Measurements from ENCODE around the gene TMEM178B.

The TMEM178B gene

DNA sequence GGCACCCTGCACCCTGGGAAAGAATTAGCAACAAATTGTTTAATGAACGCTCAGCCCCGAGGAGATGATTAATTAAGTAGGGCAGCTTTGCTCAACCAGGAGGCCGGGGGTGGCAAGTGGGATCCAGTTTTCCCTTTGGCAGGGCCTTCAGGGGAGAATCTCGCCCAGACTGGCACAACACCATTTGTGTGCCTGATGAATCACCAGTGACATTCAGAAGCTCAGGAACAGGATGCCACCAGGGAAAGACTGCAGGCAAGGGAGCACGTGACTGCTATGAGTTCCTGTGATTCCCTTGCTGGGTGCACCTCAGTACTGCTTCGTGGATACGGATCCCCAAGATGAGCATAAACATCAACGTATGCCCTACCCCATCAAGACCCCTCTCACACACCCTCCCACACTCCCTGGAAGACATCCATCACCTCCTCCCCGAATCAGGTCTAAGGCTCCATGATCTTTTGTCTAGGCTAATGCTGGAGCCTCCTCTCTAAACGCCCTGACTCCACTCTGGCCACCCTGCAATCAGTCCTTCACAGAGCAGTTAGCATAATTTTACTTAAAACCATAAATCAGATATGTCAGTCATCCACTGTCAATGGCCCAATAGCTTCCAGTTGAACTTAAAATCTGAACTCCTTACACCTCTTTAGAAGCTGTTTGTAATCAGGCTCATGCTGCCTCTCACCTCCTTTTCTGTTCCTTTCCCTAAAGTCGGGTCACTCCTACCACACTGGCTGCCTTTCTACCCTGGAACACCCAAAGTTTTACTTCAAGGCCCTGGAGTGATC is 368.2 kb downstream of the TMEM178B start:
- intact Hi-C loops (cut with DNase I): no loop called here
- peak in 7 of 10 donors; percentile 49 to 93 (median 70) for DNase-seq

DNA sequence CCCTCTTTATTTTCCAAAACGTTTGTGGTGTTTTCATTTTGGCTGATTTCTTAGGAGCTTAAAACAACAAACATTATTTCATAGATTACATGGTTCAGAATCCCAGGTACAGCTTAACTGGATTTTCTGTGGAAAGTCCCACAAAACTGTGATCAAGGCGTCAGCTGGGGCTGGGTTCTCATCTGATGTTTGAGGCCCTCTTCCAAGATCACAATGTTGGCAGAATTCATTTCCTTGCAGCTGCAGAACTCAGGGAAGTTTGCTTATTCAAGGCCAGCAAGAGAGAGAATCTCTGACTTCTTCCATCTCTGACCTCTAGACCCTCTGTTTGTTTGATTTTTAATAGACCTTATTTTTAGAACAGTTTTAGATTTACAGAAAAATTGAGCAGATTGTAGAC is 368.9 kb downstream of the TMEM178B start:
- no peak for DNase-seq

DNA sequence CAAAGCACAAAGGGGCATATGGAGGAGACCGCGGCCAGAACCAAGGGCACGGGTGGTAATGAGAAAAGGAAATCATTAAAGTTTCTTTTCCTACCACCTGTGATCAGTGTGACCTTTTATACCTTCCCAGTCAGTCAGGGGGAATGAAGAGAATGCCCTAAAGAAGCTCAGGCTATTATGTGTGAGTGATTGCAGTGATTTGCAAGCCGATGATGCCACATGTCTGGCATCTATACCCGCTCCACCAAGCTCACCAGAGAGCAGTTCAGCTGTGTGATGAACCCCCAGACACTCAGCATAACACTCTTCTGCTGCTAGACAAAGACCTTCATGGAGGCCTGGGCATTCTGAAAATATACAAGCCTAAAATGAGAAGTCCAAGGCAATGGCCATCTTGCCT is 371.1 kb downstream of the TMEM178B start:
- intact Hi-C loops (cut with DNase I): no loop called here
- no peak for DNase-seq

More for the DNA sequence above, 368.9 kb downstream of the TMEM178B start:
- intact Hi-C loops (cut with DNase I): no loop called here

DNA sequence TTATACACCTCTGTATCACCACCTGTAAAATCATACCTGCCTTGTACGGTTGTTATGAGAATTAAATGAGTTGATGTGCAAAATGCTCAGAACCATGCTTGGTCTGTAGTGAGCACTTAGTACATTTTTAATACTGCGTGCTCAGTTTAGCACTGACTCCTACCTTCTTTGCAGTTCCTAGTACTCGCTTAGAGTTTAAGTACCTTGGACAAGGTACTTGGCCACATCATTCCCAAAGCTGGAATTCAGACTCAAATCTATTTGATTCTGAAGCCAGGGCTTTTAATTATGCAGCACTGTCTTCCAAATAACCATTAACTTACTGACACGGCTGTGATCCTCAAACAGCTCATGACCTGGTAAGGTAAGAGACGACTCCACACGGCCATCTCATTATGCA is 377.4 kb downstream of the TMEM178B start:
- no peak for DNase-seq
- intact Hi-C loops (cut with DNase I): no loop called here

DNA sequence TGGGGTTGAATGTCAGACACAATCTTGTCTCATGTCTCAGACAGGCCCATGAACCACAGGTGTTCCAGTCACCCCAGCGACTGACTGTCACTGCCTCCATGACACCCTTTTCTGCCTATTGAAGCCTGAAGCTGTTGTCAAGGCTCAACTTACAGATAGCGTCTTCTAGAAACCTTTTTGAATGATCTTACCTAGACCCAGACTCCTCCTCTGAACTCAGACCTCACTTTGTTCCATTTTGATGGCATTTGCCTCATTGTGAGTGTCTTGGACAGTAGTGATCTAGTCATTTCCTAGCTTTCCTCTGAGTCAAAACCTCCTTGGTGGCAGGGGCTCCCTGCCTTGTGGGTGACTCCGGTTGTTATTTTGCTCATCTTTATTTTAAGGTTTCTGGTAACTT is 379.0 kb downstream of the TMEM178B start:
- intact Hi-C loops (cut with DNase I): no loop called here

DNA sequence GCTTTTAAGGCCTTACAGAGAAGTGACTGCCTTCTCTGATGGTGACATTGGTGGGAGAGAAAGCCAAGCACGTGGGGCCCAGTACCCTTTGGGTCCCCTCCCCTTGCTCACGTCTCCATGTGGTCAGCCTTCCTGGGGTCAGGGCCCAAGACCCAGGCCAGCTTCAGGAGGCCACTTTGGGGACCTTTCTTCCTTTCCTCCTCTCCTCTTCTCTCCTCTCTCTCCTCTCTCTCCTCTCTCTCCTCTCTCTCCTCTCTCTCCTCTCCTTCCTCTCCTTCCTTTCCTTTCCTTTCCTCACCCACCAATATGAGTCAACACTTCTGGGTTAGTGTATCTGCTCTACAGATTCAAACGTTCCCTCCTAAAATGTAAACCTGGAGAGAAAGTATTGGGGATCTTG is 380.5 kb downstream of the TMEM178B start:
- DNase-seq: no peak
- intact Hi-C loops (cut with DNase I): no loop called here

More for the DNA sequence above, 379.0 kb downstream of the TMEM178B start:
- DNase-seq: no peak

DNA sequence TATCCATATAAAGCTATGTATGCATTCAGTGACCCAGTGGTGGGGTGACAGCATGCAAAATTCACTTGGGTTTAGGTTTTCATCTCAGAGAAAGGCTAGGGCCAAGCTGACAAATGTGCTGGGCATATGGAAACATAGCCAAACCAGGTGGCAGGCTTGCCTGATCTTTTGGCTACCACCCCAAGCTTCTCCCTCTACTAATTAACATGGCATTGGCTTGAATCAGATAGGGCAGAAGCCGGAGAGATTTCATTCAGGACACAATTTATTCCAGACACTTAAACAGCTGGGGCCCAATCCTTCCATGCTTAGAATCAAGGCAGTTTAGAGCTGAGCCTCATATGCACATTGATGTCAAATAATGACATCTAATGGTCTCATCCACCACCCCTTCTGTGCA is 381.9 kb downstream of the TMEM178B start:
- no peak for DNase-seq
- intact Hi-C loops (cut with DNase I): no loop called here

DNA sequence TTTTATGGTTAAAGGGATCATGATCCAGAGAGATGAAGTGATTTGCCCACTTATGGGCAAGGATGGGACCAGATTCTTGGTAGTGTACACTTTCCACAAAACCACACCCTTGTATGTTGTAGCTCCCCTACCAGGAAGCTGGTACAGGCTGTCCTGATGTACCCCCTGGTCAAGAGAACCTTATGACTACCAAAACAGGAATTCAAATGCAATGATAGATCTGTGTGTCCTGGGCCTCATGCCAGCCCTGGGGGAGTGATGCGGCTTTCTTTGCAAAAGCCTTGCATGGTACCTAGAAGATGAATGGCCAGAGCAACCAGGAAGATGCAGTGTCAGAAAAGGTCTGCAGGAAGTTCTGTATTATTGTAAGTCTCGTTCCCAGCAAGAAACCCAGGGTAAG is 382.4 kb downstream of the TMEM178B start:
- DNase-seq: peak in 1 of 10 donors; percentile 81
- intact Hi-C loops (cut with DNase I): no loop called here

DNA sequence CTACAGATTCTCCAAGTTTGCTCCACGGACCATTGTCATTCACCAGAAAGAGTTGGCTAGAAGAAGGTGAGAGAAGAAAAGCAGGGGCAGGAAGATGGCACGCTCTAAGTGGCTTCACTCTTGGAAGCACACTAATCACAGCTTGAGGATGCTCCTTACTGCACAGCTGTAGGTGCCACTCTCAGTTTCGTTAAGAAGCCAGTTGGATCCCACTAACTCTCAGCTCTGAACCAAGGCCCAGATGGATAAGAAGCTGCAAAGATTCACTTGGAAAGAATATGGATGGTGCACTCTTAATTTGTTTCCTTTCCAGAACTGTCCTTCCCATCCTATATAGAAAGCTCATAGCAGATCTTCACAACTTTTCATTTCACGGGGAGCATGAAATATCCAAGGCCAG is 382.8 kb downstream of the TMEM178B start:
- intact Hi-C loops (cut with DNase I): no loop called here

DNA sequence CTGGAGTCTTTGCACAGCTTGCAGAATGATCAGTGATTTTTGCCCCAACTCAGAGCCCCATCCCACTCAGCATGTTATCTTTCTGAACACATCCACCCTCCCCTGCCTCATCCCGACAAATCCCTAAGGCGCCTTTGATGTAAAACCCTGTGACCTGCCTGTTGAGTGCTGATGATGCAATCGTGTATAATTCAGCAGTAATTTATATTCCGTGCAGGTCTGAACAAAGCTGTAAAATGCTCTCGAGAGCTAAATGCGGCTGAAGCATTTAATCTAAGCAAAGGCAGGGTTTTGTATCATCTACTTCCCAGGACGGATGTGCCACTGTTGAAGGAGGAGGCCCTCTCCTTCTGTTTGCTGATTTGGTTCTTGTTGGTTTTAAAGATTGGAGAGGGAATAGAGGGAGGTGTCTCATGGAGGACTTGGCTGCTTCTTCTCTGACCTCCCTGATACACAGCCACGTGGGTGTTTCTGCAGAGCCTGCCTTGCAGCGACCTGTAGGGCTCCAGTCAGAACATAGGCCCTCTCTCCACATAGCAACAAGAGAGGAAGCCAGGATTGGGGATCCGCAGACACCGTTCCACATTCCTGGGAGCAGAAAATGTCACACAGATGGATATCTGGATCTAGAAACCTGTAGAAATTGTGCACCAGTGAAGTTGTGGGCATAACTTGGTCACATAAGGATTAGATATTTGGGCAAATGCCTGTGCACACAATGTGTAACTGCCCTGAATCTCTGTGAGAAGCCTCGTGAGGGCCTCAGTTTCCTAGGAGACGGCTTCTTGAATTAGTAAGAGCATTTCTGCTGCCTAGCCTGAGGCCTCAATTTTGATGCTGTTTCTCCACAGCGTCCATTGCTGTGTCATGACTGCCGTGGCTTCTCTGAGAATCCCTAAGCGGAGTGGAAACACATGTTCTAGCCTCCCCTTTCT is 387.2 kb downstream of the TMEM178B start:
- DNase-seq: peak in 2 of 10 donors; percentile 25 to 28
- intact Hi-C loops (cut with DNase I): no loop called here

More for the DNA sequence above, 382.8 kb downstream of the TMEM178B start:
- no peak for DNase-seq

DNA sequence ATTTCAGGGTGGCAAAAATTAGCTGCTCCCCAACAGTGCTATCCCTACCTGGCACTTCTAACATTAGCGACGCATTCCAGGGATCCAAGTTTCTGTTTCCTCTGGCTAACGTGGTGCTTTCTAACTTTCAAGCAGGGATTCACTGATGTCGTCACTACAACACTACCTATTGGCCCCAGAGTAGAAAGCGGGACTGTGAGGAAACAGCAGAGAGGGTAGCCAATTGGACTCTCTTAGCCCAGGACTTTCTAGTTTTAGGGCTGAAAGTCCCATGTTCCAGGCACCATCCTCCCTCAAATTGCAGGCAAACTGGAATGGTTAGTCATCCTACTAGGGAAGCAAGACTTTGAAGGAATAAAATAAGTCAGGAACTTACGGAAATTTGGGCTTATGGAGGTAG is 388.1 kb downstream of the TMEM178B start:
- no peak for DNase-seq
- intact Hi-C loops (cut with DNase I): no loop called here

DNA sequence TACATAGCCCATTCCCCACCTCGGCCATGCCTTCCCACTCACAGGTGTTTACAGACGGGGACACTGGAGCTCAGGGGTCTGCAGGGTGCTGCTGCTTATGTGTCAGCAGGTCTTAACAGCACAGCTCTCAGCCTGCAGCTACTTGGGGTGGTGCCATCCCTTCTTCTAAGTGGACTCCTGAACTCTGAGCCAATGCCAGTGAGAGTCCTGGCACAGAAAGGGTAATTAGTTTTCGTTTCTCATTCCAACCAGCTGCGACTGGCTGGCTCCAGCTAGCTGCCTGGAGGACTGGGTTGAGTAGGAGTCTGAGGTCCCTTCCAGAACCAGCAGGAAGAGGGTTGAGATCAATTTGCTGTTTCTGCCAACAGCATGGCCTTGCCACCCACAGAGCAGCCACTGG is 389.1 kb downstream of the TMEM178B start:
- peak in 3 of 10 donors; percentile 20 to 73 (median 24) for DNase-seq
- intact Hi-C loops (cut with DNase I): no loop called here

DNA sequence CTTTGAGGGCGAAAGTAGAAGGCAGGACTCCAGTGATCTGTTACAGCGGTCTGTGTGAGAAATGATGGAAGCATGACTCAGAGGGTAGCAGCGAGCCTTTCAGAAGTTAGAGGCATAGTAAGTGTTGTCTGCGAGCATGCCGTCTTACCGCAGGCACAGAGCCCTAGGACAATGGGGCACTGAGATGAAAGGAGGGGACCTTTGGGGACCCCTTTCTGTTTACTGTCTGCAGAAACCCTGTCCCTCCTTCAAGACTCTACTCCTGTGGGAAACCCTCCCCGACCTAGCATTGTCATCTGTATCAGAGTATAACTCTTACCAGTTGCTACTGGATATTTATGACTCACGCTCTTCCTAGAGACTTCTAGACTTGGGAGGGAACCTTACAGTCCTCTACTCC is 390.1 kb downstream of the TMEM178B start:
- no peak for DNase-seq
- intact Hi-C loops (cut with DNase I): no loop called here

DNA sequence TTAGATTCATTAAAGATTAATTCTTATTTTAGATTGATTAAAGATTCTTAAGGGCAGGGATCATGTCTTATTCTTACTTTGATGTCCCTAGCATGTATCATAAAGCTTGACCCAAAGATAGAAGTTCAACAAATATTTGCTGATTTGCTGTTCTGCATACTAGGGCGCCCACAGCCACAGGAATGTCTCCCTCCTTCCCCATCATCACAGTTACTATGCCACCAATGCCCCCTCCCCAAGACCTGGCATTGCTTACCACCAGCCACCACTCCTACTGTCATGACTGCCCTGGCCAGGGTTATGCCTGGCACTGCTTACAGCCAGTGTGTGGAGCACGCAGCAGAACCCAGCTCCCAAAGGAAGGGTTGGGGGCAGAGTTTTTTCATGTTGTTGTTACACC is 390.7 kb downstream of the TMEM178B start:
- intact Hi-C loops (cut with DNase I): no loop called here
- no peak for DNase-seq

DNA sequence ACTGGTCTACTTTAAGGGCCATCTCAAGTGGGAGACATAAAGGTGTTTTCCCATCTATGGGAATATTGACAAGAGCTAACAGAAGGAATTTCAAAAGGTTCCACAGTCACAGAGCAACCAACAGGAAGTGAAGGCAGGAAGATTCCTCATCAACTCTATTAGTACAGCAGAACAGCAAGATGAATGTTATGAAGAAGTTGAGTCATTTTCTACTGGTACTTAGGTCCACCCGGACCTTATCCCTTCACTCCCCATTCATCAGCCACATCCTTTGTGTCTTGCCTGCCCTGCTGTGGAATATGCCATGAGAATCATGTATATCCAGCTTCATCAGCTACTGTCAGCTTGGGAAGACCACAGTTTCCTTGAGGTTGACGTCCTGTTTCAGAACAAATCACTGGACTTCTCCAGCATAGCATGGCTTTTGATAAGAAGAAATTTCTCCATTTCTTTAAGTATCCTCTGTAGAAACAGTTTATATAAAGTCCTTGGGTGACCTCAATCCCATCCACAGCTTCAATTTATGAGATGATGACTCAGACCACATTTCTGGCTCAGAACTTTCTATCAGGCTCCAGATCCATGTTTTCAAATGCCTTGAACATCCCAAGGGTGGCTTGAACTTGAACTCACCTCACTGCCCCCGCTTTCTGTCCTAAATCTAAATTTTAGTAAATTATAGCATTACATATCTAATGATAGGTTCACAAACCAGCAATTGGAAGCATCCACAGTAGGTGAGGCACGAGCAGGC is 392.5 kb downstream of the TMEM178B start:
- DNase-seq: no peak
- intact Hi-C loops (cut with DNase I): no loop called here

DNA sequence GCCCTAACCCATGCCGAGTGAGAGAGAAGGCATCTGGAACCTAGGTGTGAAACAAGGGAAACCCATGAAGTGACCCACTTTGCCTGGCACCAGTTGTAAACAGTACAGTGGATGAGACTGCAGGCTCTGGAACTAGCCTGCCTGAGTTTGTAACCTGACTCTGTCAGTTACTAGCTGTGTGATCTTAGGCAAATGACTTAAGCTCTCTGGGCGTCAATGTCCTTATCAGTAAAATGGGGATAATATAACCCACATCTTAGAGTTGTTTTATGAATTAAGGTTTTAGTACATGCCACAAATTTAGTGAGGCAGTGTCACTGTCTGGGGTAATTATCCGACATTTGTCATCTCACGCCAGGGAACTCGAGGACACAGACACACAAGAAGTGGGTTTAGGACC is 394.5 kb downstream of the TMEM178B start:
- DNase-seq: no peak
- intact Hi-C loops (cut with DNase I): no loop called here

DNA sequence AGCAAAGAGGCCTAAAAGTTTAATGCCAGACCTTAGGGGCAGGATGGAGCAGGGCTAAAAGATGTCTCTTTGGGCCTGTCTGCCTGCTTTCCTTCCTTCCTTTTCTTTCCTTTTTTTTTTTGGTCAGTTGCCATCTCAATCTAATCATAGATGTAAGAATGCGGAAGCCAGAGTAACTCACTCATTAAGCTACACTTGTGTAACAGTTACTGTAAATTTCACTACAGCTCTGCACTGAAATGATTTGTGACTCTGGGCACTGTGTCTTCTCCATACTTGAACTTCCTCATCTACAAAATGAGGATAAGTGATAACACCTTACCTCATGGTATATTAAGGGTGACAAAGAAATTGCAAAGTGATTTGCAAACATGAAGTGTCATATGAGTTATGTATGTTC is 401.8 kb downstream of the TMEM178B start:
- intact Hi-C loops (cut with DNase I): no loop called here
- DNase-seq: no peak

DNA sequence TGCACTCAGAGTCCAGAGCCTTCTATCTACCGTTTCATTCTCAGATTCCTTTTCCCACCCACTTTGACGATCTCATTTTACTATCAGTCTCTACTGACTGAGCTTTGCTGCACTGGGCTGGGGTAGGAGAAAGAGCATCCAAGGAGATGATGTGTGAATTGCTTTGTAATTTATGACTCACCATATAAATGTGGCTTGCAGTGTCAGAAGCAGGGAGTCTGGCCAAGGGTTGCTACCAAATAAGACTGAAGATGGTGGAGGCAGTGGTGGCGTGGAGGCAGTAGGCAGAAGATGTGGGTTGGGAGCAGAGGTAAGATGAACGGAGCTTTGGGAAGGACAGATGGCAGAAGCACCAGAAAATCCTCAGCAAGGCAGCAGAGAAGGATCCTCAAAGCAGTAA is 404.0 kb downstream of the TMEM178B start:
- intact Hi-C loops (cut with DNase I): no loop called here
- peak in 7 of 10 donors; percentile 23 to 91 (median 32) for DNase-seq

DNA sequence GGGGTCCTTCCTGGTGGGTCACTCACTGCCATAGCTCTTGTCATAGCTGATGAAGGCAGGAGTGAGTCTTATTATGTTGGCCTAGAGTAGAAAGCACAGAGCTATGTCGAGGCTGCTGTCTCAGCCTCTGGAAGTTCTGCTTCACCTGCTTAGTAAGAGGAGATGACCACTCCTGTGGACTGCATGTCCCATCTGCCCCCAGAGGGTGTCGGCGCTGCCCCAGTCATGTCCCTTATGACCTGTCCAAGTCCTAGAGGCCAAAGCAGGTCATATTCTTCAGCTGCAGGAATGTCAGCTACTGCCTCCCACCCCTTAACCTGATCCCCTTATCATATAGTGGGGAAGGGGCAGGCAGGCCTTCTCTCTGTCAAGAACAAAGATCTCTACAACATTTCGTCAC is 405.0 kb downstream of the TMEM178B start:
- intact Hi-C loops (cut with DNase I): no loop called here
- DNase-seq: peak in 1 of 10 donors; percentile 62

DNA sequence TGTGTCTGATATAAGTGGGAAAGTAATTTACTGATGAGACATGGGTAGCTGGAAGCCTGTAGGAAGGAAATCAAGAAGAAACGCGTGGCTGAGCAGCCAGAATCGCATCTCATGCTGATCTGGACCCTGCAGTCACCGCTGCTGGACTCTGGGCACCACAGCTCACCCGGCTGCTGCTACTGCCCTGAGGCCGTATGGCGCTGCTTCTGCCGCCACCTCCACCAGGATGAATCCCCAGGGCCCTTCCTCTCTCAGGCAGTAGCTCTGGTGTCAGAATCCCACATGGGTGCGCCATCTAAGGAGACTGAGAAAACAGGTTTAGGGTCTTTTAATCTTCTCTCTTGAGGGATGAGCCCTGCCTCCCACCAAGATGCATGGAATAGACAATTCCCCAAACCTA is 407.1 kb downstream of the TMEM178B start:
- intact Hi-C loops (cut with DNase I): no loop called here
- peak in 1 of 10 donors; percentile 53 for DNase-seq

DNA sequence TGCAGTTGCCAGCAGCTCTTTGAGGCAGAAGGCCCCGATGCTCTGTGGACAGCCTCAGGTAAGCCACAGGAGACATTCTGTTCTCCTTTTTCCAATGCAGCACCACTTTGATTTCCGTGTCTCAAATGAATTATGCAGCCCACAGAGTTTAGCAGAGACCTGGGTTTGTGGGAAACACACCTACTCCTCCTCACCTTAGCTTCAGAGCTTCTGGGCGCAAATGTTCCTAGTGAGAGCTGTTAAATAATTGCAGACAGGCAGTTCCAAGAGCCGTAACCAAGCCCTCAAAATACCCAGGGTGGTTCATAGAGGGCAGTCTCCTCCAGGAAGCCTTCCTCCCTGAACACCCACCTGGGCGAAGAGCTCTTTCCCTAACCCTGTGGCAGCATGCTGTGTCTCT is 408.1 kb downstream of the TMEM178B start:
- no peak for DNase-seq
- intact Hi-C loops (cut with DNase I): no loop called here
